Measurements from ENCODE around the gene MS4A6E. TPM values are rescaled to one million over a fixed set of nuclear protein-coding genes. Genes with fewer than 3 reads are reported as not detected.
"Not testable (repeated sequence)": the region's sequence is repeated elsewhere in the genome, so short reads cannot be mapped to it uniquely, and the experiment has no call there.

The MS4A6E gene
- polyA plus RNA-seq, 2 donors = not detected

DNA sequence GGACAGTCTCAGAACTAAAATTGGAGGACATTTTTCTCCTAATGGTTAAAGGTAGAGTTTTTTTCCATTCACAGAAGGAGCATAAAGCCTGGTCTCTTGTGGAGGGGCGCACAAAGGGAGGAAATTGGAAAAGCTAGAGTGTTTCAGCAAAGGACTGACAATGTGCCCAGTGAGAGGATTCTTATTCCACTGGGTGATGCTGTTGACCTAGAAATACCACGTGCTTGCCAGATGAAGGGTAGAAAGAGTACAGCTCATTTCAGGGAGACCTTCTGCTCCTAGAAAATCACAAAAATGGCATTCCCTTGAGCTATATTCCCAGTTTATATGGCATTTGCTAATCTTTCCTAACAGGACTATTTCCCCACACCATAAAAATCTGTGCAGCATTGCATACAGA is 21.1 kb downstream of the MS4A6E start:
- Histone ChIP-seq H3K27me3 (ENCODE audit: control insufficient read depth in 1 of 2, insufficient read depth in 2 of 2, low read length in 2 of 2) (no peaks in the 10 kb centered on the region), H3K36me3 (ENCODE audit: control insufficient read depth in 2 of 2, insufficient read depth in 2 of 2, low read length in 1 of 2) (no peaks in the 10 kb centered on the region), H3K27ac (ENCODE audit: low read depth in 2 of 2, low read length in 1 of 2) (no peak overlapping the region), H3K4me1 (ENCODE audit: control insufficient read depth in 2 of 2, insufficient read depth in 2 of 2, low read length in 1 of 2) (no peaks in the 10 kb centered on the region), H3K9me3 (ENCODE audit: control insufficient read depth in 2 of 2, insufficient read depth in 1 of 2, low read depth in 1 of 2, low read length in 1 of 2) (no peaks in the 10 kb centered on the region), H3K4me3 (ENCODE audit: low read depth in 1 of 2, low read length in 2 of 2) (no peak overlapping the region)
- WGBS, 2 donors = 66 to 70% methylated on average over 2 of the region's 2 CpGs

DNA sequence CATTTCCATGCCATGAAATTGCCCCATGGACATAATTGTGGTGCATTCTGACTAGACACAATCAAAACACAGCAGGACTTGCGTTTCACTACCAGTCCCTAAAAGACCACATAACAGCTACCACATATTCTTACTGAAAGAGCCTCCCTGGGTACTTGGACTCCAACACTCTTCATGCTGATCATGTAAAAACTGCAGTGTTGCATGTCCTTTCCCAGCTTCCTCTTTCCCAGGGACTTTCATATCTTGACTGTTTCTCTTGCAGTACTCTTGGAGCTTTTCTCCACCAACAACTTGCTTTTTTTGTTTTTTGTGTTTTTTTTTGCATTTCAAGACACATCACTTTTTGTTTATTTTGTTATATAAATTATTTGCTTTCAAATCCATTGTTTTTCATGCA is 22.9 kb downstream of the MS4A6E start:
- Histone ChIP-seq H3K9me3 (ENCODE audit: control insufficient read depth in 2 of 2, insufficient read depth in 1 of 2, low read depth in 1 of 2, low read length in 1 of 2) (no peaks in the 10 kb centered on the region), H3K4me3 (ENCODE audit: low read depth in 1 of 2, low read length in 2 of 2) (no peak overlapping the region), H3K27ac (ENCODE audit: low read depth in 2 of 2, low read length in 1 of 2) (no peak overlapping the region), H3K36me3 (ENCODE audit: control insufficient read depth in 2 of 2, insufficient read depth in 2 of 2, low read length in 1 of 2) (no peaks in the 10 kb centered on the region), H3K27me3 (ENCODE audit: control insufficient read depth in 1 of 2, insufficient read depth in 2 of 2, low read length in 2 of 2) (no peaks in the 10 kb centered on the region), H3K4me1 (ENCODE audit: control insufficient read depth in 2 of 2, insufficient read depth in 2 of 2, low read length in 1 of 2) (no peaks in the 10 kb centered on the region)
- WGBS, 2 donors = 83 to 87% methylated on average over 1 of the region's 1 CpG

DNA sequence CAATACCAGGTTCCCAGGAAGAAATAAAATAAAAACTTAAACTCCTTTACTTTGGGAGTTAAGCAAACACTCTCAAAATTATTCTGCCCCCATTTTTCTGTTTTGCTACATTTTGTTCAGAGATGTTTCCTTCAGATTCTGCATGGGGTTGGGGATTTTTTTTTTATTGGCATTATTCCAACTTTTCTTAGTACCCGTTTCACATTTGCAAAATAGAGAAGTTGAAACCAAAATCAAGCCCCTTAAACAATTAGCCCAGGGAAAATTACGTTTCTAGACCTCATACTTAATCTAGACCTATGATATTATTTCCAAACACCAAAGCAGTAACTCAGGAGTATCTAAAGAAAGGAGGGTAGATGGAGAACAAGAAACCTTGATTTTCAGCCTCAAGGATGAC is 30.7 kb downstream of the MS4A6E start:
- H3K27me3 ChIP-seq (ENCODE audit: control insufficient read depth in 1 of 2, insufficient read depth in 2 of 2, low read length in 2 of 2) = no peaks in the 10 kb centered on the region
- H3K27ac ChIP-seq (ENCODE audit: low read depth in 2 of 2, low read length in 1 of 2) = no peak overlapping the region
- no peaks in the 10 kb centered on the region for H3K36me3 ChIP-seq (ENCODE audit: control insufficient read depth in 2 of 2, insufficient read depth in 2 of 2, low read length in 1 of 2)
- 26 to 27% methylated on average over 2 of the region's 2 CpGs for WGBS, 2 donors
- H3K9me3 ChIP-seq (ENCODE audit: control insufficient read depth in 2 of 2, insufficient read depth in 1 of 2, low read depth in 1 of 2, low read length in 1 of 2) = peaks cover 0 to 6% of the 10 kb centered on the region in 2 donors
- H3K4me3 ChIP-seq (ENCODE audit: low read depth in 1 of 2, low read length in 2 of 2) = no peak overlapping the region
- no peaks in the 10 kb centered on the region for H3K4me1 ChIP-seq (ENCODE audit: control insufficient read depth in 2 of 2, insufficient read depth in 2 of 2, low read length in 1 of 2)

DNA sequence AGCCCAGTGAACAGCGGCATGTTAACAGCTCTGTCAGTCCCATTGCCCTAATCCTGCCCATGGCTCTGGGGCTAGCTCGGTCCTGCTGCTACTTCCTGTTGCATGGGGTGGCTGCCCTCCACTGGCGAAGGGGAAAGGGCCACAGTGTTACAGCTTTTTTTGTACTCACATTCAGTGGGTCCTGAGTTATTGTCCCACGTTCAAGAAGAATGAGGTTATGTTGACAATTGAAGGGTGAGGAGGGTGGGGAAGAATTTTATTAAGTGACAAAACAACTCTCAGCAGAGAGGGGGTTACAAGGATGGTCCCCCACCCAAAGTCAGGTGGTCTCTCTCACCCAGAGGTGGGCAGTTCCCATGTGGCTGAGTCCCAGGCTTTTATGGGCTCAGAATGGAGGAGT is 33.6 kb downstream of the MS4A6E start:
- Histone ChIP-seq H3K27me3 (ENCODE audit: control insufficient read depth in 1 of 2, insufficient read depth in 2 of 2, low read length in 2 of 2) (no peaks in the 10 kb centered on the region), H3K4me1 (ENCODE audit: control insufficient read depth in 2 of 2, insufficient read depth in 2 of 2, low read length in 1 of 2) (no peaks in the 10 kb centered on the region), H3K4me3 (ENCODE audit: low read depth in 1 of 2, low read length in 2 of 2) (no peak overlapping the region), H3K36me3 (ENCODE audit: control insufficient read depth in 2 of 2, insufficient read depth in 2 of 2, low read length in 1 of 2) (no peaks in the 10 kb centered on the region), H3K27ac (ENCODE audit: low read depth in 2 of 2, low read length in 1 of 2) (no peak overlapping the region), H3K9me3 (ENCODE audit: control insufficient read depth in 2 of 2, insufficient read depth in 1 of 2, low read depth in 1 of 2, low read length in 1 of 2) (peaks cover 0 to 6% of the 10 kb centered on the region in 2 donors)
- 85 to 90% methylated on average over 4 of the region's 4 CpGs for WGBS, 2 donors

DNA sequence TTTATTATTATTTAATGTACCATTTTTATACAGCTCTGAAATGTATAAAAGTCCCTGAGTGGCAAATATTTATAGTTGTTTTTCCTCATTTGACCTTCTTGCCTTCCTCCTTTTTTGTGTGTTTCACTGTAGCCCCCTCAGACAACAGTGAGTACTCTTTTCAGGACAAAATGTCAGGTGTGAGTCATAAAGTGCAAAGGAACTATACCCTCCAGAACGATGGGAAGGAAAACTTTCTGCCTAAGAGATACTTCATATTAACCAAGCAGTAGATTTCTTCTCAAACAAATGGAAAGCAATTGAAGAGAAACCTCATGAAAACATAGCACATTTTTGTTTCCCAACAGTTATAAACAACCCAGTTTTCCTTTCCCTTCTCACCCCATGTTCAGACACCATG is 35.2 kb downstream of the MS4A6E start:
- H3K27me3 ChIP-seq (ENCODE audit: control insufficient read depth in 1 of 2, insufficient read depth in 2 of 2, low read length in 2 of 2) = no peaks in the 10 kb centered on the region
- no peak overlapping the region for H3K4me3 ChIP-seq (ENCODE audit: low read depth in 1 of 2, low read length in 2 of 2)
- H3K4me1 ChIP-seq (ENCODE audit: control insufficient read depth in 2 of 2, insufficient read depth in 2 of 2, low read length in 1 of 2) = no peaks in the 10 kb centered on the region
- peaks cover 0 to 6% of the 10 kb centered on the region in 2 donors for H3K9me3 ChIP-seq (ENCODE audit: control insufficient read depth in 2 of 2, insufficient read depth in 1 of 2, low read depth in 1 of 2, low read length in 1 of 2)
- no peak overlapping the region for H3K27ac ChIP-seq (ENCODE audit: low read depth in 2 of 2, low read length in 1 of 2)
- H3K36me3 ChIP-seq (ENCODE audit: control insufficient read depth in 2 of 2, insufficient read depth in 2 of 2, low read length in 1 of 2) = no peaks in the 10 kb centered on the region
- 26 to 36% methylated on average over 1 of the region's 1 CpG for WGBS, 2 donors

DNA sequence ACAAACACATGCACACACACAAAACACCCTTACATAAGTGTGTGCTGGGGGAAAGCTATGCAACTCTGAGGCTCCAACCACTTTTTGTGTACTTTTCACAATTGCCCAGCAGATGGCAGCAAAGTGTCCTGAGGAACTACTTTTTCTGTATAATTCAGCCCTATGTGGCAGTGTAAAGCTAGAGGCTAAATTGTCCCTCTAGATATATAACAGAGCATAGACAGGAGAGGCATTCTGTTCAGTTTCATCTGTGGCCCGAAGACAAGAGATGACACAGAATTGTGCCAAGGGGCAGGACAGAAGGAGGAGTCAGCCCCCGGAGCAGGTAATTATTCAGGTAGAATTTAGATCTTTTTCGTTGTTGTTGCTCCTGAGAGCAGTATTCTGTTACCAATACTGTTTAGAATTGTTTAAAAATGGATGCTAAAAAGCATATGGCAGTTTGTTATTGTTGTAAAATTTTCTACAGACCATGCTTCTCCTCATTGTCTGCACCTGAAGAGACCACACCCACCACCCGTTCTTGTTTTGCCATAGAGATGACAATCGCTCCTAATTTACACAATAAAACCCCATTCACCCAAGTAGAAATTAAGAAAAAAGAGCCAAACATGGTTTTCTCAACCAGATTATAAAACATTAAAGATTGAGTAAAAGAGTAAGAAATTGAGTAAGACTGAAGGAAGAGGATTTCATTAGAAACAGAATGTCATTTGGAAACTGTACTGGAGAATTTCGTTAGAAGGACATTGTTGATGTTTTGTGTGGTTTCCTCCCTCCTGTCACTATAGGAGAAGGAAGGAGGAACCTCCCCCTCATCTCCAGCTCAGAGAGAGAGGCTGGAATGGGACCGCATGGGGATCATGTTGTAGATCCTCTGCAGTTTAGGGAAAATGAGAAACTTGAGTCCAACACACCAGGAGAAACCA is 36.8 kb downstream of the MS4A6E start:
- WGBS, 2 donors = 47 to 55% methylated on average over 7 of the region's 7 CpGs
- H3K4me3 ChIP-seq (ENCODE audit: low read depth in 1 of 2, low read length in 2 of 2) = no peak overlapping the region
- peaks cover 0 to 6% of the 10 kb centered on the region in 2 donors for H3K9me3 ChIP-seq (ENCODE audit: control insufficient read depth in 2 of 2, insufficient read depth in 1 of 2, low read depth in 1 of 2, low read length in 1 of 2)
- H3K4me1 ChIP-seq (ENCODE audit: control insufficient read depth in 2 of 2, insufficient read depth in 2 of 2, low read length in 1 of 2) = no peaks in the 10 kb centered on the region
- no peak overlapping the region for H3K27ac ChIP-seq (ENCODE audit: low read depth in 2 of 2, low read length in 1 of 2)
- no peaks in the 10 kb centered on the region for H3K27me3 ChIP-seq (ENCODE audit: control insufficient read depth in 1 of 2, insufficient read depth in 2 of 2, low read length in 2 of 2)
- H3K36me3 ChIP-seq (ENCODE audit: control insufficient read depth in 2 of 2, insufficient read depth in 2 of 2, low read length in 1 of 2) = no peaks in the 10 kb centered on the region

DNA sequence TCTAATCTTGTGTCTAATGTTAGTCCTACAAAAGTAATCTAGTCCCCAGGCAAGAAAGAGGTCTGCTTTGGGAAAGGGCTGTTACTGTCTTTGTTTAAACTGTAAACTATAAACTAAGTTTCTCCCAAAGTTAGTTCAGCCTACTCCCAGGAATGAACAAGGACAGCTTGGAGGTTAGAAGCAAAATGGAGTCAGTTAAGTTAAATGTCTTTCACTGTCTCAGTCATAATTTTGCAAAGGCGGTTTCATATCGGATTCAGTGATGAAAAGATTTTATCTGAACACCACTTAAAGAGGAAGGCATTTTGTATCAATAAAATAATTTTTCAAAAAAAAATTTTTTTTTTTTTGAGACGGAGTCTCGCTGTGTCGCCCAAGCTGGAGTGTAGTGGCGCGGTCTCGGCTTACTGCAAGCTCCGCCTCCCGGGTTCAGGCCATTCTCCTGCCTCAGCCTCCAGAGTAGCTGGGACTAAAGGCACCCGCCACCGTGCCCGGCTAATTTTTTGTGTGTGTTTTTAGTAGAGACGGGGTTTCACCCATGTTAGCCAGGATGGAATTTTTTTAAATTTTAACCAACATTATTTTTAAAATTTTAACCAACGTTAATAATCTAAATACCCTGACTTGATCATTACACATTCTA is 39.3 kb downstream of the MS4A6E start:
- WGBS, 2 donors = 90% methylated on average over 15 of the region's 15 CpGs
- not testable (repeated sequence) for H3K9me3 ChIP-seq (ENCODE audit: control insufficient read depth in 2 of 2, insufficient read depth in 1 of 2, low read depth in 1 of 2, low read length in 1 of 2); H3K4me3 ChIP-seq (ENCODE audit: low read depth in 1 of 2, low read length in 2 of 2); H3K4me1 ChIP-seq (ENCODE audit: control insufficient read depth in 2 of 2, insufficient read depth in 2 of 2, low read length in 1 of 2); H3K36me3 ChIP-seq (ENCODE audit: control insufficient read depth in 2 of 2, insufficient read depth in 2 of 2, low read length in 1 of 2); H3K27ac ChIP-seq (ENCODE audit: low read depth in 2 of 2, low read length in 1 of 2); H3K27me3 ChIP-seq (ENCODE audit: control insufficient read depth in 1 of 2, insufficient read depth in 2 of 2, low read length in 2 of 2)

DNA sequence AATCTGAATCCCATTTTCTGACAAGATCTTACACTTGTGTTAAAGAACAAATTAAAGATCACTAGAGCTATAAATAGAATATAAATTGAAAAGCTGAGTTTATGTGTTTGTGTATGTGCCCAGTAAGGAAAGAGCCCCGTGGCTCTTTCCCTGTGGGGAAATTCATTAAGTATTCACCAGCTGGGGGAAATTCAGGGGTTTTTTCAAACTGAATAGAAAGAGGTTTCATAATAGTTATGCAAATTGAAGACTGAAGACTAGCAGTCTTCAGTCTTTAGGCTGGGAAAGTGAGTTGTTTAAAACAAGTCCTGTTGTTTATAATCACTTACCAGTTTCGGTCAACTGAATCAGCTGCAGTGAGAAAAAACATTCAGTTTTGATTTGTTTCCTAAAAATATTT is 40.0 kb downstream of the MS4A6E start:
- Histone ChIP-seq H3K9me3 (ENCODE audit: control insufficient read depth in 2 of 2, insufficient read depth in 1 of 2, low read depth in 1 of 2, low read length in 1 of 2) (no peaks in the 10 kb centered on the region), H3K27ac (ENCODE audit: low read depth in 2 of 2, low read length in 1 of 2) (no peak overlapping the region), H3K4me1 (ENCODE audit: control insufficient read depth in 2 of 2, insufficient read depth in 2 of 2, low read length in 1 of 2) (no peaks in the 10 kb centered on the region), H3K4me3 (ENCODE audit: low read depth in 1 of 2, low read length in 2 of 2) (no peak overlapping the region), H3K27me3 (ENCODE audit: control insufficient read depth in 1 of 2, insufficient read depth in 2 of 2, low read length in 2 of 2) (no peaks in the 10 kb centered on the region), H3K36me3 (ENCODE audit: control insufficient read depth in 2 of 2, insufficient read depth in 2 of 2, low read length in 1 of 2) (no peaks in the 10 kb centered on the region)
- WGBS, 2 donors = 30 to 35% methylated on average over 2 of the region's 2 CpGs

DNA sequence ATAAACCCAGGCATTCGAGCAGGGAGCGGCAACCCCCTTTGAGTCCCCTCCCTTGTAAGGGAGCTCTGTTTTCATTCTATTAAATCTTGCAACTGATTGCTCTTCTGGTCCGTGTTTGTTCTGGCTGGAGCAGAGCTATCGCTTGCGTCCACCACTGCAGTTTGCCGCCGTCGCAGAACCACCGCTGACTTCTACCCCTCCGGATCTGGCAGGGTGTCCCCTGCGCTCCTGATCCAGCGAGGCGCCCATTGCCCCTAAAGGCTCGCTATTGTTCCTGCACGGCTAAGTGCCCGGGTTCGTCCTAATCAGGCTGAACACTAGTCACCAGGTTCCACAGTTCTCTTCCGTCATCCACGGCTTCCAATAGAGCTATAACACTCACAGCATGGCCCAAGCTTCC is 40.8 kb downstream of the MS4A6E start:
- Histone ChIP-seq H3K4me1 (ENCODE audit: control insufficient read depth in 2 of 2, insufficient read depth in 2 of 2, low read length in 1 of 2) (no peaks in the 10 kb centered on the region), H3K27ac (ENCODE audit: low read depth in 2 of 2, low read length in 1 of 2) (no peak overlapping the region), H3K9me3 (ENCODE audit: control insufficient read depth in 2 of 2, insufficient read depth in 1 of 2, low read depth in 1 of 2, low read length in 1 of 2) (no peaks in the 10 kb centered on the region), H3K27me3 (ENCODE audit: control insufficient read depth in 1 of 2, insufficient read depth in 2 of 2, low read length in 2 of 2) (no peaks in the 10 kb centered on the region), H3K4me3 (ENCODE audit: low read depth in 1 of 2, low read length in 2 of 2) (no peak overlapping the region), H3K36me3 (ENCODE audit: control insufficient read depth in 2 of 2, insufficient read depth in 2 of 2, low read length in 1 of 2) (no peaks in the 10 kb centered on the region)
- WGBS, 2 donors = 93 to 95% methylated on average over 19 of the region's 19 CpGs
